PFSK-1 (cell line): ENCODE measurements around the gene ZFYVE21.

Experiments
- POLR2AphosphoS5 ChIP-seq: IDR thresholded peaks from 2 replicates; pipeline ENCODE4 v1.6.1; 2012; ENCODE audit warnings: low read depth, mild to moderate bottlenecking, control low read depth, low read length, moderate library complexity
- REST ChIP-seq, 2 experiments: IDR thresholded peaks; 2 replicates each; pipeline versions ENCODE4 v1.6.1 to v1.8.0; 2011 to 2012; ENCODE audit warnings: low read depth in 2 of 2, low read length in 2 of 2, control low read depth in 1 of 2, inconsistent platforms in 1 of 2, mild to moderate bottlenecking in 1 of 2, moderate library complexity in 1 of 2; ENCODE audit not compliant: insufficient read depth in 1 of 2
- TAF1 ChIP-seq: IDR thresholded peaks from 2 replicates; pipeline ENCODE4 v1.6.1; 2012; ENCODE audit warnings: low read length, control low read depth, borderline replicate concordance; ENCODE audit not compliant: insufficient read depth

GRCh38 chr14:103735439-103735814 is 19.8 kb downstream of the ZFYVE21 start:
- TF ChIP-seq TAF1 (no peak), POLR2AphosphoS5 (no peak), REST (IDR thresholded peaks at IDR 0.05; ENCODE audit: insufficient read depth in 1 of 2, low read depth in 2 of 2, low read length in 2 of 2) (no peak)
